ENCODE data around the gene ECEL1.

- TF ChIP-seq POLR2A (IDR thresholded peaks at IDR 0.05; ENCODE audit: low read depth, low read length) (no peak), RAD21 (IDR thresholded peaks at IDR 0.05; ENCODE audit: low read length) (no peak), MXI1 (IDR thresholded peaks at IDR 0.05; ENCODE audit: borderline replicate concordance, low read depth, low read length) (no peak), CTCF (conservative IDR thresholded peaks at IDR 0.05; ENCODE audit: low read depth, low read length) (no peak), USF2 (IDR thresholded peaks at IDR 0.05; ENCODE audit: low read depth, low read length) (no peak)
Observed at GRCh38 chr2:232495292-232495691, 7.7 kb upstream of the ECEL1 start.
